ENCODE measurements around the gene FAM43A. TPM values are rescaled to one million over a fixed set of nuclear protein-coding genes. Genes with fewer than 3 reads are reported as not detected.

The FAM43A gene
- total and polyA plus RNA-seq, 10 of the 15 experiments (the other 5 are each of a cell fraction or from before 2014, with no cell fraction given): 0.27 to 5.0 (median 1.1) TPM

- no peak for DNase-seq (ENCODE audit: low read depth, low spot score)
- under 1% methylated on average over 75 of the region's 86 CpGs for WGBS (ENCODE audit: insufficient coverage, insufficient replicate concordance, low lambda C conversion rate, missing lambda C conversion rate)
- peak; percentile 3 for ATAC-seq
- ChIA-PET POLR2A (interaction anchor here (1.0 kb wide), 2 partner anchors 11 to 575 kb away, joined by 3 to 4 read pairs; no protein-coding TSS in a partner anchor), CTCF (interaction anchor here (1.0 to 4.8 kb wide), 6 partner anchors 12 to 583 kb away, joined by 3 to 29 read pairs (median 4); partner anchors contain the start of genes LSG1 and XXYLT1), SMC1A (ENCODE audit: uncharacterized antibody, unreplicated experiment) (interaction anchor here (0.8 to 1.5 kb wide), 4 partner anchors 12 to 501 kb away, joined by 3 to 4 read pairs (median 3); partner anchors contain the start of gene LSG1), RAD21 (ENCODE audit: unreplicated experiment) (interaction anchor here (1.0 to 2.5 kb wide), 5 partner anchors 16 to 584 kb away, joined by 3 to 9 read pairs (median 4); partner anchors contain the start of genes LSG1 and XXYLT1)
- Histone ChIP-seq H3K9ac (ENCODE audit: control insufficient read depth, insufficient read depth, low read length) (peak overlapping the region; percentile 79), H3K9me3 (replicated peaks; ENCODE audit: control insufficient read depth, insufficient read depth, low read length) (no peaks in the 10 kb centered on the region), H4K20me1 (ENCODE audit: control insufficient read depth, insufficient read depth) (no peaks in the 10 kb centered on the region), H3K4me2 (ENCODE audit: control insufficient read depth, insufficient read depth) (peak overlapping the region; percentile 95), H3K4me1 (ENCODE audit: control insufficient read depth, insufficient read depth, low read length) (peaks cover 66% of the 10 kb centered on the region), H3K79me2 (ENCODE audit: control insufficient read depth, insufficient read depth, low read length) (no peaks in the 10 kb centered on the region; the same call in 1 of the 2 replicates), H3K27me3 (replicated peaks in 1 of 2; ENCODE audit: control insufficient read depth in 2 of 2, insufficient read depth in 2 of 2, low read length in 1 of 2) (peaks cover 0 to 5% of the 10 kb centered on the region in 2 experiments; a peak in 2 of 4 replicates), H2AFZ (ENCODE audit: control insufficient read depth, low read depth, low read length) (peak overlapping the region; percentile 75), H3K4me3 (peak overlapping the region; percentile 73), H3K27ac (ENCODE audit: control insufficient read depth, insufficient read depth) (peak overlapping the region; percentile 72; the same call in 1 of the 2 replicates), H3K36me3 (ENCODE audit: control insufficient read depth in 2 of 2, insufficient read depth in 2 of 2, low read length in 1 of 2) (no peaks in the 10 kb centered on the region)
- in situ Hi-C loops (cut with MboI): loop anchor here (10.0 kb wide), 1 partner anchor 438 kb away; no protein-coding TSS in a partner anchor
- no TSS peak for BruUV-seq (replicated peaks)
- no peak for TF ChIP-seq ZBTB40 (IDR thresholded peaks at IDR 0.05; ENCODE audit: borderline replicate concordance)
- 0 out of 6 replicates have a peak, but pooled peaks of 1 of the 3 experiments have one; percentile 11 for TF ChIP-seq CTCF (IDR thresholded peaks at IDR 0.05 in 2 of 3, conservative IDR thresholded peaks at IDR 0.05 in 1 of 3; ENCODE audit: control insufficient read depth in 2 of 3, extremely low read depth in 1 of 3, insufficient read depth in 1 of 3, low read depth in 3 of 3, low read length in 3 of 3)
- TF ChIP-seq HDAC6 (IDR thresholded peaks at IDR 0.05; ENCODE audit: unreplicated experiment): peak; percentile 95
- TF ChIP-seq RFX5 (IDR thresholded peaks at IDR 0.05; ENCODE audit: low read depth, low read length): no peak
- intact Hi-C loops (cut with micrococcal nuclease; ENCODE audit: unreplicated experiment): loop anchor here (5.0 kb wide), 1 partner anchor 180 kb away; no protein-coding TSS in a partner anchor
- no peak for FAIRE-seq
Observed at GRCh38 chr3:194686816-194687637, 1.3 kb downstream of the FAM43A start.

Measured in GM12878 (cell line).